Cardiac fibroblast (primary cell): ENCODE measurements around the gene PLEKHG3.

Source experiments
- DNase-seq, 2 donors: peaks; one replicate each; pipeline versions ENCODE4 v3.0.0 to v3.0.0-alpha.2; 2010; ENCODE audit warnings: low read depth in 2 of 2
- H3K4me3 ChIP-seq, 2 donors: replicated peaks in 1 of 2; 1 replicate in 1 of 2; 2 replicates in 1 of 2; pipeline ENCODE4 v1.5.1; 2011; ENCODE audit warnings: low read depth in 2 of 2, low read length in 2 of 2, mild to moderate bottlenecking in 2 of 2, moderate library complexity in 1 of 2
- CTCF ChIP-seq: IDR thresholded peaks from one replicate; pipeline ENCODE4 v1.5.1; 2011; ENCODE audit warnings: low read depth, mild to moderate bottlenecking, low read length, inconsistent platforms

Gene PLEKHG3

GRCh38 chr14:64728106-64728505 is 23.9 kb downstream of the PLEKHG3 start:
- no peak for DNase-seq
- H3K4me3 ChIP-seq = no peak overlapping the region
- no peak for TF ChIP-seq CTCF

GRCh38 chr14:64728856-64729255 is 24.6 kb downstream of the PLEKHG3 start:
- no peak for DNase-seq
- TF ChIP-seq CTCF = no peak
- no peak overlapping the region for H3K4me3 ChIP-seq

GRCh38 chr14:64729386-64730060 is 25.3 kb downstream of the PLEKHG3 start:
- no peak overlapping the region for H3K4me3 ChIP-seq
- no peak for TF ChIP-seq CTCF
- no peak for DNase-seq

GRCh38 chr14:64730061-64730440 is 25.8 kb downstream of the PLEKHG3 start:
- H3K4me3 ChIP-seq = no peak overlapping the region
- no peak for TF ChIP-seq CTCF
- no peak for DNase-seq

- DNase-seq = no peak
- no peak for TF ChIP-seq CTCF
- H3K4me3 ChIP-seq = no peak overlapping the region
Measured at GRCh38 chr14:64730681-64731080, 26.5 kb downstream of the PLEKHG3 start.

- DNase-seq = no peak
- TF ChIP-seq CTCF = no peak
- H3K4me3 ChIP-seq = no peak overlapping the region
Measured at GRCh38 chr14:64731141-64731581, 26.9 kb downstream of the PLEKHG3 start.

GRCh38 chr14:64732066-64732465 is 27.8 kb downstream of the PLEKHG3 start:
- no peak for TF ChIP-seq CTCF

More at GRCh38 chr14:64732066-64732465, 27.8 kb downstream of the PLEKHG3 start:
- no peak for DNase-seq
- no peak overlapping the region for H3K4me3 ChIP-seq
